Activated T-cell treated with anti-CD3 and anti-CD28 coated beads, Interleukin-2, amount 50 U/mL, for 72 hours (primary cell): ENCODE measurements around the gene DYNC1H1. TPM values are rescaled to one million over a fixed set of nuclear protein-coding genes. Genes with fewer than 3 reads are reported as not detected.
A peak's percentile ranks its signal among the peaks of the same experiment; 100 is the strongest.
"Not testable (repeated sequence)": the region's sequence is repeated elsewhere in the genome, so short reads cannot be mapped to it uniquely, and the experiment has no call there.

ENCODE experiments used
- ATAC-seq, 2 donors: fragments of 150-1000 bp; cut with Tn5 transposase; replicated peaks in 1 of 2; 2 replicates each; pipeline ENCODE4 v1.10.0; 2021; ENCODE audit warnings: moderate library complexity in 2 of 2, mild to moderate bottlenecking in 1 of 2
- DNase-seq, 2 donors: peaks; one replicate each; pipeline ENCODE4 v3.0.0; 2021 to 2022; ENCODE audit warnings: mixed read lengths in 1 of 2
- H3K27ac Mint-ChIP-seq: one replicate; pipeline ENCODE4 v1.8.0; 2022; ENCODE audit warnings: mild to moderate bottlenecking, moderate library complexity, mixed read lengths
- H3K27me3 Mint-ChIP-seq: one replicate; pipeline ENCODE4 v1.8.0; 2022; ENCODE audit warnings: low read depth, mixed read lengths
- H3K36me3 Mint-ChIP-seq, 2 donors: one replicate each; pipeline ENCODE4 v1.8.0; 2022; ENCODE audit warnings: mixed read lengths in 2 of 2, mild to moderate bottlenecking in 1 of 2; ENCODE audit not compliant: insufficient read depth in 2 of 2
- H3K4me1 Mint-ChIP-seq: one replicate; pipeline ENCODE4 v1.8.0; 2022; ENCODE audit warnings: low read depth, mixed read lengths
- H3K4me3 Mint-ChIP-seq, 2 donors: one replicate each; pipeline ENCODE4 v1.8.0; 2022; ENCODE audit warnings: mild to moderate bottlenecking in 2 of 2, mixed read lengths in 2 of 2, moderate library complexity in 2 of 2
- H3K9me3 Mint-ChIP-seq, 2 donors: one replicate each; pipeline ENCODE4 v1.8.0; 2022; ENCODE audit warnings: mixed read lengths in 2 of 2
- total RNA-seq, 2 donors: library from RNA; stranded (reverse); gene quantifications; one replicate each; pipeline ENCODE4 v1.2.3, GENCODE V29; 2022

The DYNC1H1 gene
- total RNA-seq, 2 donors from 2014 or later: 300 to 335 TPM

GRCh38 chr14:101975231-101975630, 10.9 kb downstream of the DYNC1H1 start:
- no peak for ATAC-seq
- peaks cover 4 to 16% of the 10 kb centered on the region in 2 donors for H3K36me3 Mint-ChIP-seq
- H3K4me1 Mint-ChIP-seq: peaks cover 27% of the 10 kb centered on the region
- DNase-seq: no peak
- no peaks in the 10 kb centered on the region for H3K9me3 Mint-ChIP-seq
- H3K27ac Mint-ChIP-seq: no peak overlapping the region
- H3K27me3 Mint-ChIP-seq: no peaks in the 10 kb centered on the region
- no peak overlapping the region for H3K4me3 Mint-ChIP-seq

GRCh38 chr14:101977311-101978071, 13.1 kb downstream of the DYNC1H1 start:
- ATAC-seq (no peak), DNase-seq (no peak)
- Mint-ChIP-seq H3K27me3 (no peaks in the 10 kb centered on the region), H3K36me3 (peaks cover 8 to 19% of the 10 kb centered on the region in 2 donors), H3K4me1 (peaks cover 22% of the 10 kb centered on the region), H3K9me3 (no peaks in the 10 kb centered on the region), H3K4me3 (no peak overlapping the region), H3K27ac (peak overlapping the region; percentile 27)

- DNase-seq (no peak), ATAC-seq (no peak)
- H3K27me3 Mint-ChIP-seq: no peaks in the 10 kb centered on the region
- peaks cover 8 to 26% of the 10 kb centered on the region in 2 donors for H3K36me3 Mint-ChIP-seq
- H3K27ac Mint-ChIP-seq: peak overlapping the region; percentile 72
- no peak overlapping the region for H3K4me3 Mint-ChIP-seq
- no peaks in the 10 kb centered on the region for H3K9me3 Mint-ChIP-seq
- peaks cover 12% of the 10 kb centered on the region for H3K4me1 Mint-ChIP-seq
These were observed 15.3 kb downstream of the DYNC1H1 start for GRCh38 chr14:101979666-101980065.

- H3K4me1 Mint-ChIP-seq: peaks cover 12% of the 10 kb centered on the region
- ATAC-seq: no peak
- no peak overlapping the region for H3K4me3 Mint-ChIP-seq
- DNase-seq: no peak
- no peaks in the 10 kb centered on the region for H3K27me3 Mint-ChIP-seq
- peak overlapping the region; percentile 72 for H3K27ac Mint-ChIP-seq
- peaks cover 8 to 24% of the 10 kb centered on the region in 2 donors for H3K36me3 Mint-ChIP-seq
- no peaks in the 10 kb centered on the region for H3K9me3 Mint-ChIP-seq
These were observed 15.9 kb downstream of the DYNC1H1 start for GRCh38 chr14:101980251-101980650.

- no peaks in the 10 kb centered on the region for H3K27me3 Mint-ChIP-seq
- ATAC-seq (peak; percentile 50 to 88), DNase-seq (peak; percentile 21 to 27)
- peaks cover 12% of the 10 kb centered on the region for H3K4me1 Mint-ChIP-seq
- peak overlapping the region; percentile 17 for H3K27ac Mint-ChIP-seq
- H3K4me3 Mint-ChIP-seq: no peak overlapping the region
- H3K9me3 Mint-ChIP-seq: no peaks in the 10 kb centered on the region
- peaks cover 8 to 26% of the 10 kb centered on the region in 2 donors for H3K36me3 Mint-ChIP-seq
These were observed 16.3 kb downstream of the DYNC1H1 start for GRCh38 chr14:101980700-101981099.

- Mint-ChIP-seq H3K9me3 (no peaks in the 10 kb centered on the region), H3K27me3 (no peaks in the 10 kb centered on the region), H3K27ac (no peak overlapping the region), H3K4me1 (peaks cover 12% of the 10 kb centered on the region), H3K36me3 (peaks cover 14 to 31% of the 10 kb centered on the region in 2 donors), H3K4me3 (no peak overlapping the region)
- ATAC-seq: no peak
- DNase-seq: no peak
These were observed 18.2 kb downstream of the DYNC1H1 start for GRCh38 chr14:101982621-101983020.

GRCh38 chr14:101984831-101985230, 20.5 kb downstream of the DYNC1H1 start:
- not testable (repeated sequence) for H3K9me3 Mint-ChIP-seq, H3K4me3 Mint-ChIP-seq, ATAC-seq, H3K27ac Mint-ChIP-seq, H3K27me3 Mint-ChIP-seq, DNase-seq
- Mint-ChIP-seq H3K36me3 (peaks cover 16 to 33% of the 10 kb centered on the region in 2 donors), H3K4me1 (peaks cover 16% of the 10 kb centered on the region)

- Mint-ChIP-seq H3K4me3 (no peak overlapping the region), H3K4me1 (peaks cover 13% of the 10 kb centered on the region), H3K36me3 (peaks cover 12 to 31% of the 10 kb centered on the region in 2 donors), H3K27me3 (no peaks in the 10 kb centered on the region), H3K27ac (no peak overlapping the region), H3K9me3 (no peaks in the 10 kb centered on the region)
- DNase-seq (no peak), ATAC-seq (no peak)
These were observed 21.6 kb downstream of the DYNC1H1 start for GRCh38 chr14:101985957-101986356.

GRCh38 chr14:101986953-101987352, 22.6 kb downstream of the DYNC1H1 start:
- no peak overlapping the region for H3K4me3 Mint-ChIP-seq
- ATAC-seq (no peak), DNase-seq (no peak)
- H3K36me3 Mint-ChIP-seq: peaks cover 12 to 31% of the 10 kb centered on the region in 2 donors
- peaks cover 13% of the 10 kb centered on the region for H3K4me1 Mint-ChIP-seq
- H3K9me3 Mint-ChIP-seq: no peaks in the 10 kb centered on the region
- H3K27me3 Mint-ChIP-seq: no peaks in the 10 kb centered on the region
- no peak overlapping the region for H3K27ac Mint-ChIP-seq

GRCh38 chr14:101988377-101988776, 24.0 kb downstream of the DYNC1H1 start:
- Mint-ChIP-seq H3K27ac (peak overlapping the region; percentile 5), H3K9me3 (no peaks in the 10 kb centered on the region), H3K27me3 (no peaks in the 10 kb centered on the region), H3K4me3 (no peak overlapping the region), H3K36me3 (peaks cover 14 to 29% of the 10 kb centered on the region in 2 donors), H3K4me1 (peaks cover 13% of the 10 kb centered on the region)
- ATAC-seq (no peak), DNase-seq (no peak)

GRCh38 chr14:101991352-101991751, 27.0 kb downstream of the DYNC1H1 start:
- DNase-seq (no peak), ATAC-seq (peak; percentile 24 to 36)
- peaks cover 20 to 37% of the 10 kb centered on the region in 2 donors for H3K36me3 Mint-ChIP-seq
- H3K27ac Mint-ChIP-seq: no peak overlapping the region
- no peaks in the 10 kb centered on the region for H3K27me3 Mint-ChIP-seq
- H3K9me3 Mint-ChIP-seq: no peaks in the 10 kb centered on the region
- peaks cover 13% of the 10 kb centered on the region for H3K4me1 Mint-ChIP-seq
- no peak overlapping the region for H3K4me3 Mint-ChIP-seq

- no peak for ATAC-seq
- peaks cover 13% of the 10 kb centered on the region for H3K4me1 Mint-ChIP-seq
- no peaks in the 10 kb centered on the region for H3K27me3 Mint-ChIP-seq
- H3K9me3 Mint-ChIP-seq: no peaks in the 10 kb centered on the region
- peaks cover 17 to 44% of the 10 kb centered on the region in 2 donors for H3K36me3 Mint-ChIP-seq
- H3K4me3 Mint-ChIP-seq: no peak overlapping the region
- DNase-seq: no peak
- H3K27ac Mint-ChIP-seq: no peak overlapping the region
These were observed 28.3 kb downstream of the DYNC1H1 start for GRCh38 chr14:101992708-101993107.

GRCh38 chr14:101997429-101998336, 33.3 kb downstream of the DYNC1H1 start:
- DNase-seq: no peak
- H3K4me3 Mint-ChIP-seq: no peak overlapping the region
- H3K27ac Mint-ChIP-seq: no peak overlapping the region
- H3K27me3 Mint-ChIP-seq: no peaks in the 10 kb centered on the region
- H3K4me1 Mint-ChIP-seq: no peaks in the 10 kb centered on the region
- no peaks in the 10 kb centered on the region for H3K9me3 Mint-ChIP-seq
- H3K36me3 Mint-ChIP-seq: peaks cover 18 to 47% of the 10 kb centered on the region in 2 donors
- ATAC-seq: no peak
